Tibial nerve (tissue), 4 donors: ENCODE data around the gene VTN. TPM values are rescaled to one million over a fixed set of nuclear protein-coding genes. Genes with fewer than 3 reads are reported as not detected.

Experiments used
- DNase-seq, 2 donors: peaks; one replicate each; pipeline ENCODE4 v3.0.0-alpha.2; 2019; ENCODE audit warnings: low spot score in 2 of 2
- H3K27ac ChIP-seq, 4 donors: fragments of 200-600 bp; sonication (generic) in 3 of 4; one replicate each; pipeline ENCODE4 v1.5.1; 2017 to 2019; ENCODE audit warnings: mild to moderate bottlenecking in 1 of 4
- H3K27me3 ChIP-seq, 2 donors: fragments of 200-600 bp; sonication (generic) in 1 of 2; one replicate each; pipeline versions ENCODE4 v1.5.1 to v1.6.0; 2017 to 2019
- H3K36me3 ChIP-seq, 3 donors: fragments of 200-600 bp; sonication (generic); one replicate each; pipeline ENCODE4 v1.5.1; 2018 to 2019
- H3K4me1 ChIP-seq, 4 donors: fragments of 200-600 bp; sonication (generic) in 3 of 4; one replicate each; pipeline ENCODE4 v1.5.1; 2017 to 2019
- H3K4me3 ChIP-seq, 4 donors: fragments of 200-600 bp; sonication (generic) in 3 of 4; one replicate each; pipeline ENCODE4 v1.5.1; 2017 to 2019; ENCODE audit warnings: mild to moderate bottlenecking in 1 of 4, moderate library complexity in 1 of 4
- H3K9me3 ChIP-seq, 4 donors: fragments of 200-600 bp; sonication (generic) in 3 of 4; one replicate each; pipeline ENCODE4 v1.5.1; 2017 to 2019
- EP300 ChIP-seq, 2 donors: sonication (generic); formaldehyde crosslinking; IDR thresholded peaks; one replicate each; pipeline ENCODE4 v1.6.1; 2017; ENCODE audit warnings: antibody characterized with exemption in 2 of 2, mild to moderate bottlenecking in 1 of 2
- POLR2A ChIP-seq, 2 donors: fragments of 450-650 bp; IDR thresholded peaks; one replicate each; pipeline ENCODE4 v1.6.1; 2017; ENCODE audit warnings: antibody characterized with exemption in 2 of 2, mild to moderate bottlenecking in 2 of 2, moderate library complexity in 2 of 2
- WGBS, 2 donors: methylation state at CpG; one replicate each; pipeline ENCODE4 v1.1.5; 2018; 5-methylcytosine and 5-hydroxymethylcytosine counted together
- total RNA-seq, 4 donors: library from RNA; depleted of rRNA; stranded (reverse); fragments of >200 nt; gene quantifications; one replicate each; pipeline ENCODE4 v1.1.0, GENCODE V29; 2016
- TF ChIP-seq, protein P1 (sequence below), 5 experiments: fragments of 200-600 bp in 3 of 5; fragments of 450-650 bp in 2 of 5; sonication (generic) in 3 of 5; IDR thresholded peaks; one replicate each; pipeline ENCODE4 v1.5.1; 2016 to 2019; ENCODE audit warnings: antibody characterized with exemption in 5 of 5, mild to moderate bottlenecking in 3 of 5, moderate library complexity in 2 of 5

The VTN gene
- total RNA-seq, 4 donors from 2014 or later: 0.90 to 22.7 (median 1.8) TPM

DNA sequence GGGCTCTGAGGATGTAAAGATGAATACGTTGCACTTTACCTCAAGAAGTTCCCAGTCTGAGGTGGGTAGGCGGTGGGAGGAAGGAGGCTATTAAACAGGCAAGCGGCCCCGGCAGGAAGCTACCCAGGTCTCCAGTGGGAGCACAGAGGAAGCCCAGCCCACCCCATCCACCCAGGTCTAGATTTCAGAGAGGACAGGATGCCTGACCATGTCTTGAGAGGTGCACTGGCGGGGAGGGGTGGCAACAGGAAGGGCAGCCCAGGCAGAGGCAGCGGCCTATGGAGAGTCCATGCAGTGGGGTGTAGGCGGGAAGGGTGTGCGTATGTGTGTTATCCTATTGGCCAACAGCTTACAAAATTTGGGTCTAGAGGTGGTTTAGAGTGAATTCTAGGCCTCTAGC is 15.3 kb upstream of the VTN start:
- Histone ChIP-seq H3K36me3 (peaks cover 0 to 65% (median 7%) of the 10 kb centered on the region in 3 donors), H3K27me3 (no peaks in the 10 kb centered on the region), H3K27ac (no peak overlapping the region), H3K4me3 (peak overlapping the region in 3 of 4 donors; percentile 28 to 53 (median 47)), H3K4me1 (peaks cover 0 to 8% (median 3%) of the 10 kb centered on the region in 4 donors), H3K9me3 (no peaks in the 10 kb centered on the region)
- DNase-seq: no peak
- no peak for TF ChIP-seq EP300 (IDR thresholded peaks at IDR 0.05)
- TF ChIP-seq POLR2A (IDR thresholded peaks at IDR 0.05): no peak
- TF ChIP-seq, protein P1, sequence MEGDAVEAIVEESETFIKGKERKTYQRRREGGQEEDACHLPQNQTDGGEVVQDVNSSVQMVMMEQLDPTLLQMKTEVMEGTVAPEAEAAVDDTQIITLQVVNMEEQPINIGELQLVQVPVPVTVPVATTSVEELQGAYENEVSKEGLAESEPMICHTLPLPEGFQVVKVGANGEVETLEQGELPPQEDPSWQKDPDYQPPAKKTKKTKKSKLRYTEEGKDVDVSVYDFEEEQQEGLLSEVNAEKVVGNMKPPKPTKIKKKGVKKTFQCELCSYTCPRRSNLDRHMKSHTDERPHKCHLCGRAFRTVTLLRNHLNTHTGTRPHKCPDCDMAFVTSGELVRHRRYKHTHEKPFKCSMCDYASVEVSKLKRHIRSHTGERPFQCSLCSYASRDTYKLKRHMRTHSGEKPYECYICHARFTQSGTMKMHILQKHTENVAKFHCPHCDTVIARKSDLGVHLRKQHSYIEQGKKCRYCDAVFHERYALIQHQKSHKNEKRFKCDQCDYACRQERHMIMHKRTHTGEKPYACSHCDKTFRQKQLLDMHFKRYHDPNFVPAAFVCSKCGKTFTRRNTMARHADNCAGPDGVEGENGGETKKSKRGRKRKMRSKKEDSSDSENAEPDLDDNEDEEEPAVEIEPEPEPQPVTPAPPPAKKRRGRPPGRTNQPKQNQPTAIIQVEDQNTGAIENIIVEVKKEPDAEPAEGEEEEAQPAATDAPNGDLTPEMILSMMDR (IDR thresholded peaks at IDR 0.05): no peak
- 85 to 95% methylated on average over 8 of the region's 8 CpGs for WGBS, 2 donors

DNA sequence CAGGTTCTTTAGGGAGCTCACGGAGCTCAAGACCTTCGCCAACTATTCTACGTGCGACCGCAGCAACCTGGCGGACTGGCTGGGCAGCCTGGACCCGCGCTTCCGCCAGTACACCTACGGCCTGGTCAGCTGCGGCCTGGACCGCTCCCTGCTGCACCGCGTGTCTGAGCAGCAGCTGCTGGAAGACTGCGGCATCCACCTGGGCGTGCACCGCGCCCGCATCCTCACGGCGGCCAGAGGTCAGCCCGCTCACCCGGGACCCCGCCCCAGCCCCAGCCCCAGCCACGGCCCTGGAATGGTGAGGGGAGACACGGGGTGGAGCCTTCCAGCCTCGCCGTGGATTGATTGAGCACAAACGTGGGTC is 14.9 kb upstream of the VTN start:
- TF ChIP-seq POLR2A (IDR thresholded peaks at IDR 0.05): no peak
- no peak for TF ChIP-seq EP300 (IDR thresholded peaks at IDR 0.05)
- TF ChIP-seq, protein P1 (IDR thresholded peaks at IDR 0.05): no peak
- H3K36me3 ChIP-seq: peaks cover 0 to 61% (median 7%) of the 10 kb centered on the region in 3 donors
- DNase-seq: no peak

DNA sequence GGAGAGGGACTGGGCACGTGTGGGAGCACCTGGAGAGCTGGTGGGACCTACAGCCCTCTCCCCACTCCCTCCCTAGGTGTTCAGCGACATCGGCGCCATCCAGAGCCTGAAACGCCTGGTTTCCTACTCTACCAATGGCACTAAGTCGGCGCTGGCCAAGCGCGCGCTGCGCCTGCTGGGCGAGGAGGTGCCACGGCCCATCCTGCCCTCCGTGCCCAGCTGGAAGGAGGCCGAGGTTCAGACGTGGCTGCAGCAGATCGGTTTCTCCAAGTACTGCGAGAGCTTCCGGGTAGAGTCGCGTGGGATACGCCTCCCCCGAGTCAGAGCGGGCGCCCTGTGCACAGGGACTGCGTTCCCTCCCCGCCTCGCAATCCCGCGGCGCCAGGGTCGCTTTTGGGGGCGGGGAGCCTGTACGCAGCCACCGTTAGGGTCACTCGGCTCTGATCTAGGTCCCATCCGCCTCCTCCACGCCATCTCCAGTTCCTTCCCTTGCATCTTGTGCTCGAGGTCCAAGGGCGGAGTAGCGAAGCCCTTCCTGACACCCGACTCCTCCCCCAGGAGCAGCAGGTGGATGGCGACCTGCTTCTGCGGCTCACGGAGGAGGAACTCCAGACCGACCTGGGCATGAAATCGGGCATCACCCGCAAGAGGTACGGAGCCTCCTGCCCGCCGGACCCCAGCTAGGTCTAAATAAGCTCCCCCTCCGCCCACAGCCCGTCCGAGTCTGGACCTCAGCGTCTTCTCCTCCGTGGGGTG is 14.4 kb upstream of the VTN start:
- Histone ChIP-seq H3K4me3 (peak overlapping the region; percentile 3 to 53 (median 38)), H3K4me1 (peaks cover 0 to 8% (median 3%) of the 10 kb centered on the region in 4 donors), H3K9me3 (no peaks in the 10 kb centered on the region), H3K27ac (peak overlapping the region in 1 of 4 donors; percentile 56), H3K27me3 (no peaks in the 10 kb centered on the region), H3K36me3 (peaks cover 0 to 56% (median 7%) of the 10 kb centered on the region in 3 donors)
- DNase-seq: peak in 1 of 2 donors; percentile 14
- TF ChIP-seq, protein P1 (IDR thresholded peaks at IDR 0.05): no peak
- TF ChIP-seq POLR2A (IDR thresholded peaks at IDR 0.05) (no peak), EP300 (IDR thresholded peaks at IDR 0.05) (no peak)
- WGBS, 2 donors: 39 to 43% methylated on average over 43 to 46 of the region's 56 CpGs

More for the DNA sequence above, 14.9 kb upstream of the VTN start:
- 46 to 48% methylated on average over 17 to 29 of the region's 29 CpGs for WGBS, 2 donors
- H3K9me3 ChIP-seq: no peaks in the 10 kb centered on the region
- H3K4me1 ChIP-seq: peaks cover 0 to 8% (median 3%) of the 10 kb centered on the region in 4 donors
- peak overlapping the region; percentile 3 to 53 (median 38) for H3K4me3 ChIP-seq
- no peaks in the 10 kb centered on the region for H3K27me3 ChIP-seq
- peak overlapping the region in 1 of 4 donors; percentile 56 for H3K27ac ChIP-seq

DNA sequence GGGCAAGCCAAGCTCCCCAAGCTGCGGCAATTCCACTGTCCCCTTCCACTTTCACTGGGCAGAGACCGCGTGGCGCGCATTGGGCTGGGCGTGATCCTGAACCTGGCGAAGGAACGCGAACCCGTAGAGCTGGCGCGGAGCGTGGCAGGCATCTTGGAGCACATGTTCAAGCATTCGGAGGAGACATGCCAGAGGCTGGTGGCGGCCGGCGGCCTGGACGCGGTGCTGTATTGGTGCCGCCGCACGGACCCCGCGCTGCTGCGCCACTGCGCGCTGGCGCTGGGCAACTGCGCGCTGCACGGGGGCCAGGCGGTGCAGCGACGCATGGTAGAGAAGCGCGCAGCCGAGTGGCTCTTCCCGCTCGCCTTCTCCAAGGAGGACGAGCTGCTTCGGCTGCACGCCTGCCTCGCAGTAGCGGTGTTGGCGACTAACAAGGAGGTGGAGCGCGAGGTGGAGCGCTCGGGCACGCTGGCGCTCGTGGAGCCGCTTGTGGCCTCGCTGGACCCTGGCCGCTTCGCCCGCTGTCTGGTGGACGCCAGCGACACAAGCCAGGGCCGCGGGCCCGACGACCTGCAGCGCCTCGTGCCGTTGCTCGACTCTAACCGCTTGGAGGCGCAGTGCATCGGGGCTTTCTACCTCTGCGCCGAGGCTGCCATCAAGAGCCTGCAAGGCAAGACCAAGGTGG is 11.2 kb upstream of the VTN start:
- H3K4me1 ChIP-seq: peaks cover 0 to 8% (median 3%) of the 10 kb centered on the region in 4 donors
- no peak for TF ChIP-seq POLR2A (IDR thresholded peaks at IDR 0.05)
- no peak for TF ChIP-seq EP300 (IDR thresholded peaks at IDR 0.05)
- TF ChIP-seq, protein P1 (IDR thresholded peaks at IDR 0.05): no peak
- no peaks in the 10 kb centered on the region for H3K9me3 ChIP-seq
- no peaks in the 10 kb centered on the region for H3K27me3 ChIP-seq
- no peak for DNase-seq
- H3K36me3 ChIP-seq: peaks cover 0 to 40% (median 0%) of the 10 kb centered on the region in 3 donors
- no peak overlapping the region for H3K4me3 ChIP-seq
- 32 to 39% methylated on average over 32 to 68 of the region's 72 CpGs for WGBS, 2 donors
- no peak overlapping the region for H3K27ac ChIP-seq
